ENCODE data around the gene SLC44A1.

SLC44A1 gene

GRCh38 chr9:105244003-105244733 is at the start of gene SLC44A1:
TSS of gene SLC44A1 (plus strand) at chr9:105244651. CDS start at chr9:105244869, 218 bp downstream.
- peak; percentile 92 for DNase-seq

GRCh38 chr9:105195259-105195658 is 49.2 kb upstream of the SLC44A1 start:
- DNase-seq = no peak

GRCh38 chr9:105198023-105198422 is 46.4 kb upstream of the SLC44A1 start:
- DNase-seq = no peak

- no peak for DNase-seq
These were observed 45.6 kb upstream of the SLC44A1 start for GRCh38 chr9:105198865-105199264.

- no peak for DNase-seq
These were observed 40.0 kb upstream of the SLC44A1 start for GRCh38 chr9:105204416-105204815.

- no peak for DNase-seq
These were observed 38.5 kb upstream of the SLC44A1 start for GRCh38 chr9:105205787-105206495.

- no peak for DNase-seq
These were observed 38.0 kb upstream of the SLC44A1 start for GRCh38 chr9:105206496-105206820.

- DNase-seq = no peak
These were observed 37.4 kb upstream of the SLC44A1 start for GRCh38 chr9:105206821-105207699.

GRCh38 chr9:105216440-105217178 is 27.8 kb upstream of the SLC44A1 start:
- DNase-seq = no peak

GRCh38 chr9:105218673-105219072 is 25.8 kb upstream of the SLC44A1 start:
- no peak for DNase-seq

- no peak for DNase-seq
These were observed 25.1 kb upstream of the SLC44A1 start for GRCh38 chr9:105219291-105219805.

GRCh38 chr9:105220451-105220850 is 24.0 kb upstream of the SLC44A1 start:
- DNase-seq = no peak

- DNase-seq = no peak
These were observed 20.8 kb upstream of the SLC44A1 start for GRCh38 chr9:105223544-105224140.

- DNase-seq = no peak
These were observed 18.4 kb upstream of the SLC44A1 start for GRCh38 chr9:105226055-105226454.

- no peak for DNase-seq
These were observed 12.2 kb upstream of the SLC44A1 start for GRCh38 chr9:105232207-105232606.

- DNase-seq = no peak
These were observed 10.6 kb upstream of the SLC44A1 start for GRCh38 chr9:105233873-105234272.

GRCh38 chr9:105236261-105236660 is 8.2 kb upstream of the SLC44A1 start:
- DNase-seq = no peak

GRCh38 chr9:105237246-105237645 is 7.2 kb upstream of the SLC44A1 start:
- DNase-seq = no peak

- DNase-seq = no peak
These were observed 6.1 kb upstream of the SLC44A1 start for GRCh38 chr9:105238302-105238701.

GRCh38 chr9:105241356-105242043 is 3.0 kb upstream of the SLC44A1 start:
- DNase-seq = no peak

- DNase-seq = no peak
These were observed 2.4 kb upstream of the SLC44A1 start for GRCh38 chr9:105242062-105242461.

GRCh38 chr9:105242557-105242956 is 1.9 kb upstream of the SLC44A1 start:
- no peak for DNase-seq

Data from CD4-positive, alpha-beta T cell treated with Interleukin-15 for 1 hour (primary cell).